ENCODE measurements around the gene POLR1D. TPM values are rescaled to one million over a fixed set of nuclear protein-coding genes. Genes with fewer than 3 reads are reported as not detected.

Gene POLR1D
- total RNA-seq, 4 donors from 2014 or later, result 110 to 148 (median 124) TPM

DNA sequence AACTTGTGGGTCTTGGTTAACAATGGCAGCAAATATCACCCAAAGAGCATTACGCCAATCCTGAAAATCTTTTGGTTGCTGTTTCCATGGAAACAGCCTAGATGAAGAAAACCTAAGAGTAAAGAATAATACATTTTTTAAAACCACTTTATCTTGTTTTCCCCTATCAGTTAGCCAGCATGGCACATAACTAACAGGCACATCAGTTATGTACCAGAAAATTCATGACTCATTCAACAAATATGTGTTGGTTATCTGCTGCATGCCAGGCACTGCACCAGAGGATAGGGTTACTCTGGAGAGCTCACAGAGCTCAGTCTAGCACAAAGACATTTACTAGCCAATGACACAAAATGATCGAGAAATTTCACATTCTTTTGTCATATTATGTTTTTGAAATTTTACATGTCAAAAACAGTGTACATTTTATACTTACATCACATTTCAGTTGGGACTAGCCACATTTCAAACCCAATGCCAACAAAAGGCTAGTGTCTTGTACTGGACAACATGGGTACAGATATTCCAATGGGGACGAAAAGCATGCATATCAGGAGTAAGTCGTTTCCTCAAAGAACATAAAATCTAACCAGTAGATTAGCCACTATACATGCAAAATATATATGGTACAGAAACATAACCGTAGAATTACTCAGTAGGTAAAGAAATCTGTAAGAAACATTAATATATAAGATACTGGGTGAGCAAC, 21.7 kb upstream of the POLR1D start:
- H3K36me3 ChIP-seq, result no peaks in the 10 kb centered on the region
- 65% methylated on average over 5 of the region's 5 CpGs for WGBS
- intact Hi-C loops (cut with DNase I), result no loop called here
- no peaks in the 10 kb centered on the region for H3K27me3 ChIP-seq
- H3K4me3 ChIP-seq, result no peak overlapping the region
- DNase-seq (ENCODE audit: extremely low spot score), result no peak
- H3K4me1 ChIP-seq, result peaks cover 13 to 43% (median 26%) of the 10 kb centered on the region in 4 donors
- no peaks in the 10 kb centered on the region for H3K9me3 ChIP-seq
- TF ChIP-seq EP300 (IDR thresholded peaks at IDR 0.05) (no peak), POLR2A (IDR thresholded peaks at IDR 0.05; ENCODE audit: low read depth) (no peak), POLR2AphosphoS5 (IDR thresholded peaks at IDR 0.05) (no peak)
- TF ChIP-seq, protein P1, sequence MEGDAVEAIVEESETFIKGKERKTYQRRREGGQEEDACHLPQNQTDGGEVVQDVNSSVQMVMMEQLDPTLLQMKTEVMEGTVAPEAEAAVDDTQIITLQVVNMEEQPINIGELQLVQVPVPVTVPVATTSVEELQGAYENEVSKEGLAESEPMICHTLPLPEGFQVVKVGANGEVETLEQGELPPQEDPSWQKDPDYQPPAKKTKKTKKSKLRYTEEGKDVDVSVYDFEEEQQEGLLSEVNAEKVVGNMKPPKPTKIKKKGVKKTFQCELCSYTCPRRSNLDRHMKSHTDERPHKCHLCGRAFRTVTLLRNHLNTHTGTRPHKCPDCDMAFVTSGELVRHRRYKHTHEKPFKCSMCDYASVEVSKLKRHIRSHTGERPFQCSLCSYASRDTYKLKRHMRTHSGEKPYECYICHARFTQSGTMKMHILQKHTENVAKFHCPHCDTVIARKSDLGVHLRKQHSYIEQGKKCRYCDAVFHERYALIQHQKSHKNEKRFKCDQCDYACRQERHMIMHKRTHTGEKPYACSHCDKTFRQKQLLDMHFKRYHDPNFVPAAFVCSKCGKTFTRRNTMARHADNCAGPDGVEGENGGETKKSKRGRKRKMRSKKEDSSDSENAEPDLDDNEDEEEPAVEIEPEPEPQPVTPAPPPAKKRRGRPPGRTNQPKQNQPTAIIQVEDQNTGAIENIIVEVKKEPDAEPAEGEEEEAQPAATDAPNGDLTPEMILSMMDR (IDR thresholded peaks at IDR 0.05), result no peak
- no peak overlapping the region for H3K27ac ChIP-seq (replicated peaks in 1 of 4)

DNA sequence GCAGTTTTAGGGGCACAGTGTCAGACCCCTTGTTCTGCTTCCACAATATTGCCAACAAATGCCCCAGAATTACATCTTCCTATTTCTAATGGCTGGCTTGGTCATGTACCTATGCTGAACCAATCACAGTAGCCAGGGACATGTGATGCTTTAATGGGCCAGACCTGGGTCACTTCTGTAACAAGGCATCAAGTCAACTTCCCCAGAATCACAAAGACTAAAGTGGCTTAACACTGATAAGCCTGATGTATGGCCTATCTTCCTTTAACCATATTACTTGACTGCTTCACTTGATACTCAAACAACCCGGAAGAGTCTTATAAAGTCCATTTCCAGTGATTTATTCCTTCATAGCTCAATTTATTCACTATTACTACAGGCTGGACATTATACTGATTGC, 21.0 kb upstream of the POLR1D start:
- no peaks in the 10 kb centered on the region for H3K9me3 ChIP-seq
- no peaks in the 10 kb centered on the region for H3K36me3 ChIP-seq
- no peak for TF ChIP-seq POLR2AphosphoS5 (IDR thresholded peaks at IDR 0.05)
- TF ChIP-seq POLR2A (IDR thresholded peaks at IDR 0.05; ENCODE audit: low read depth), result no peak
- TF ChIP-seq EP300 (IDR thresholded peaks at IDR 0.05), result no peak
- TF ChIP-seq, protein P1 (IDR thresholded peaks at IDR 0.05), result no peak
- no peak overlapping the region for H3K4me3 ChIP-seq
- no peak for DNase-seq (ENCODE audit: extremely low spot score)
- no peak overlapping the region for H3K27ac ChIP-seq (replicated peaks in 1 of 4)
- H3K4me1 ChIP-seq, result peaks cover 13 to 44% (median 28%) of the 10 kb centered on the region in 4 donors
- intact Hi-C loops (cut with DNase I), result no loop called here
- 96% methylated on average over 1 of the region's 1 CpG for WGBS
- no peaks in the 10 kb centered on the region for H3K27me3 ChIP-seq

DNA sequence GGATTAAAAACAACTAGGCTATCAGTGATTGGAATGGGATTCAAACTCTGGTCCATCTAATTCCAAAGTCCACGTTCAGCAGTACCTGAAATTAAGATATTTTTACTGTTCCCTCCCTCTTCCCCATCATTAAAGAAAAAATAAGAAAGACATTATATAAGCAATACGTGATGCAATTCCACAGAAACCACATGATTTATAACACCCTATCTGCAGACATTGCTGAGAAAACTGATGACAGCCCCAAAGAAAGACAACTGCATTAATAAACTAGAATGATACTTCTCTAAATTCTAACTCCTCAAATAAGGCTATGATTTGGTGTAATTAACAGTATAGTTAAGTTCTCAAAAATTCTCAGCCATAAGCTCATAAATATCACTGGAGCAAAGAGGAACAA, 20.5 kb upstream of the POLR1D start:
- intact Hi-C loops (cut with DNase I), result no loop called here
- DNase-seq (ENCODE audit: extremely low spot score), result no peak
- WGBS, result 86% methylated on average over 2 of the region's 2 CpGs
- Histone ChIP-seq H3K9me3 (no peaks in the 10 kb centered on the region), H3K4me1 (peaks cover 13 to 43% (median 30%) of the 10 kb centered on the region in 4 donors), H3K36me3 (no peaks in the 10 kb centered on the region), H3K27ac (replicated peaks in 1 of 4) (no peak overlapping the region), H3K4me3 (no peak overlapping the region), H3K27me3 (no peaks in the 10 kb centered on the region)
- no peak for TF ChIP-seq EP300 (IDR thresholded peaks at IDR 0.05)
- TF ChIP-seq, protein P1 (IDR thresholded peaks at IDR 0.05), result no peak
- no peak for TF ChIP-seq POLR2AphosphoS5 (IDR thresholded peaks at IDR 0.05)
- no peak for TF ChIP-seq POLR2A (IDR thresholded peaks at IDR 0.05; ENCODE audit: low read depth)

DNA sequence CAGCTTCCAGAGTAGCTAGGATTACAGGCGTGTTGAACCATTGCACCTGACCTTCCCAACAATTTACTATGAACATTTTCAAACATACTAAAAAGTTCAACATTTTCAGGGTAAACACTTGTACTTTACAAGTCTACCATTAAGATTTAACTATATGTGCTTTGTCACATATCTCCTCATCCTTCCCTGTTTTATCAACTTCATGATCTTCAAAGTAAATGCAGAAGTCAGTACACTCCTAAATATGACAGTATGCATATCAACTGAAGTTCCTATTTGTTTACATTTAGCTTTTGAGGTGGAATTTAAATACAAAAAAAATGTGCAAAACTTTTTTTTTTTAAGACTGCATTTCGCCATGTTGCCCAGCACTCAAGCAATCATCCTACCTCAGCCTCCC, 19.9 kb upstream of the POLR1D start:
- DNase-seq (ENCODE audit: extremely low spot score), result no peak
- H3K4me3 ChIP-seq, result no peak overlapping the region
- no peaks in the 10 kb centered on the region for H3K9me3 ChIP-seq
- no peaks in the 10 kb centered on the region for H3K27me3 ChIP-seq
- 93% methylated on average over 2 of the region's 2 CpGs for WGBS
- intact Hi-C loops (cut with DNase I), result no loop called here
- H3K27ac ChIP-seq (replicated peaks in 1 of 4), result no peak overlapping the region
- TF ChIP-seq, protein P1 (IDR thresholded peaks at IDR 0.05), result no peak
- TF ChIP-seq POLR2AphosphoS5 (IDR thresholded peaks at IDR 0.05), result no peak
- TF ChIP-seq EP300 (IDR thresholded peaks at IDR 0.05), result no peak
- TF ChIP-seq POLR2A (IDR thresholded peaks at IDR 0.05; ENCODE audit: low read depth), result no peak
- H3K36me3 ChIP-seq, result no peaks in the 10 kb centered on the region
- peaks cover 17 to 46% (median 33%) of the 10 kb centered on the region in 4 donors for H3K4me1 ChIP-seq

DNA sequence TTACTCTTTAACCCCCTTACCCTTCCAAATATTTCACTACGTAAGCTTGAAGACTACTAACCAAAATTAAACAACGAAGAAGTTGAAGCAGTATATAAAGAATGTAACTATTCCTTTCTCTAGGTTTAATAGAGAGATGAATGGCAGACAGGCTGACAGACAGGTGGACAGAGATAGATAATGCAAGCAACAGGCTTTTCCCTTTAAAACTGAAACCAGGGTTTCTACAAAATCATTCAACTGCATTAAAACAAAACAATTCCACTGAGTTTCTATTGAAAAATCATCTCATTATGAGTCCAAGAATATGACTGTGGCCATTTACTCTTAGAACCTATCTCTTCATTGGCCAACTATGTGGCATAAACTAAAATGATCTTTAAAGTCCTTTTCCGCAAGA, 16.6 kb upstream of the POLR1D start:
- Histone ChIP-seq H3K4me1 (peaks cover 18 to 40% (median 27%) of the 10 kb centered on the region in 4 donors), H3K27me3 (no peaks in the 10 kb centered on the region), H3K4me3 (no peak overlapping the region), H3K27ac (replicated peaks in 1 of 4) (no peak overlapping the region), H3K36me3 (no peaks in the 10 kb centered on the region), H3K9me3 (no peaks in the 10 kb centered on the region)
- intact Hi-C loops (cut with DNase I), result no loop called here
- TF ChIP-seq POLR2AphosphoS5 (IDR thresholded peaks at IDR 0.05), result no peak
- TF ChIP-seq EP300 (IDR thresholded peaks at IDR 0.05), result no peak
- no peak for TF ChIP-seq POLR2A (IDR thresholded peaks at IDR 0.05; ENCODE audit: low read depth)
- TF ChIP-seq, protein P1 (IDR thresholded peaks at IDR 0.05), result no peak
- WGBS, result 89% methylated on average over 3 of the region's 3 CpGs
- no peak for DNase-seq (ENCODE audit: extremely low spot score)
